Measurements from ENCODE around the gene RNU6-7. TPM values are rescaled to one million over a fixed set of nuclear protein-coding genes. Genes with fewer than 3 reads are reported as not detected.

RNU6-7 gene
- total and polyA plus RNA-seq, 2 of the 13 experiments (the other 11 are each of a cell fraction or from before 2014, with no cell fraction given) = under 0.01 TPM; not detected in 1

GRCh38 chr14:32186248-32186647 lies 15.6 kb upstream of the RNU6-7 start (continued):
- TF ChIP-seq ZNF142 (CRISPR knock-in tag; IDR thresholded peaks at IDR 0.05) = no peak

- intact Hi-C loops (cut with micrococcal nuclease; ENCODE audit: unreplicated experiment) = no loop called here
- no peak overlapping the region for H3K9ac ChIP-seq (ENCODE audit: insufficient read depth, low read depth, low read length)
- no peaks in the 10 kb centered on the region for H3K4me1 ChIP-seq (ENCODE audit: insufficient read depth, low read length)
- in situ Hi-C loops (cut with HindIII; ENCODE audit: extremely low pct_ligation_motif_present, low pct_unique_long_range_greater_than_20kb) = no loop called here
- FAIRE-seq (no peak), ATAC-seq (no peak), DNase-seq (ENCODE audit: low spot score) (no peak)
- no peak overlapping the region for H3K4me3 ChIP-seq (replicated peaks in 1 of 3; ENCODE audit: insufficient read depth in 1 of 3, low read depth in 2 of 3, low read length in 3 of 3)
- H3K4me2 ChIP-seq (ENCODE audit: low read depth, low read length) = no peak overlapping the region
- H3K79me2 ChIP-seq (ENCODE audit: insufficient read depth, low read length) = no peaks in the 10 kb centered on the region
- no peak overlapping the region for H2AFZ ChIP-seq (ENCODE audit: low read length)
- H3K36me3 ChIP-seq (replicated peaks in 1 of 2; ENCODE audit: control insufficient read depth in 1 of 2, insufficient read depth in 2 of 2, low read length in 2 of 2) = no peaks in the 10 kb centered on the region
- BruUV-seq (replicated peaks) = no TSS peak
- no peaks in the 10 kb centered on the region for H3K27me3 ChIP-seq (ENCODE audit: control insufficient read depth in 1 of 2, insufficient read depth in 2 of 2, low read length in 2 of 2)
- WGBS (ENCODE audit: low lambda C conversion rate) = 50% methylated on average over 1 of the region's 1 CpG
- TF ChIP-seq ZNF660 (CRISPR knock-in tag; IDR thresholded peaks at IDR 0.05; ENCODE audit: borderline replicate concordance, low read depth) (no peak), SOX5 (CRISPR knock-in tag; IDR thresholded peaks at IDR 0.05; ENCODE audit: borderline replicate concordance) (no peak), ZNF383 (CRISPR knock-in tag; IDR thresholded peaks at IDR 0.05; ENCODE audit: borderline replicate concordance) (no peak), ZUFSP (CRISPR knock-in tag; IDR thresholded peaks at IDR 0.05; ENCODE audit: borderline replicate concordance) (no peak), ZNF296 (CRISPR knock-in tag; conservative IDR thresholded peaks at IDR 0.05) (no peak), ATF4 (CRISPR knock-in tag; IDR thresholded peaks at IDR 0.05) (no peak), ISL2 (CRISPR knock-in tag; IDR thresholded peaks at IDR 0.05) (no peak), FOXA3 (CRISPR knock-in tag; IDR thresholded peaks at IDR 0.05) (no peak), HOXA9 (CRISPR knock-in tag; IDR thresholded peaks at IDR 0.05; ENCODE audit: borderline replicate concordance) (no peak), ZNF83 (CRISPR knock-in tag; IDR thresholded peaks at IDR 0.05; ENCODE audit: borderline replicate concordance) (no peak), RCOR2 (CRISPR knock-in tag; IDR thresholded peaks at IDR 0.05) (no peak), JUNB (CRISPR knock-in tag; IDR thresholded peaks at IDR 0.05; ENCODE audit: borderline replicate concordance) (no peak), ZFP1 (CRISPR knock-in tag; IDR thresholded peaks at IDR 0.05) (no peak), SMARCC2 (IDR thresholded peaks at IDR 0.05) (no peak), HMG20B (CRISPR knock-in tag; conservative IDR thresholded peaks at IDR 0.05) (no peak), SIX1 (CRISPR knock-in tag; IDR thresholded peaks at IDR 0.05; ENCODE audit: borderline replicate concordance) (no peak)
- ChIA-PET POLR2A (no interaction called here), CTCF (ENCODE audit: low intra/inter-chr PET ratio, low total read pairs) (no interaction called here)
- H3K27ac ChIP-seq (ENCODE audit: extremely low read length, insufficient read depth, low read length) = no peak overlapping the region
- H4K20me1 ChIP-seq (ENCODE audit: insufficient read depth, low read length) = no peaks in the 10 kb centered on the region
- H3K9me3 ChIP-seq (ENCODE audit: low read length) = peaks cover 10% of the 10 kb centered on the region; the same call in 1 of the 2 replicates
These were observed 12.0 kb upstream of the RNU6-7 start for GRCh38 chr14:32189811-32190210.
